ENCODE data around the gene PCGF2. TPM values are rescaled to one million over a fixed set of nuclear protein-coding genes. Genes with fewer than 3 reads are reported as not detected.

The PCGF2 gene
- total RNA-seq, 4 donors from 2014 or later = 7.7 to 50.0 (median 17.6) TPM

- Histone ChIP-seq H3K4me3 (no peak overlapping the region), H3K27me3 (no peaks in the 10 kb centered on the region), H3K4me1 (peaks cover 0 to 37% (median 28%) of the 10 kb centered on the region in 4 donors), H3K9me3 (no peaks in the 10 kb centered on the region), H3K27ac (peak overlapping the region in 3 of 4 donors; percentile 51 to 75 (median 70)), H3K36me3 (peaks cover 3 to 97% (median 15%) of the 10 kb centered on the region in 3 donors)
- TF ChIP-seq EP300 (IDR thresholded peaks at IDR 0.05) (no peak), CTCF (IDR thresholded peaks at IDR 0.05) (no peak), POLR2A (IDR thresholded peaks at IDR 0.05) (no peak)
- DNase-seq (ENCODE audit: low spot score in 2 of 2) = no peak
- WGBS, 2 donors = 77% methylated on average over 27 to 29 of the region's 29 CpGs
These were observed 28.7 kb downstream of the PCGF2 start for GRCh38 chr17:38719289-38719942.

- Histone ChIP-seq H3K27me3 (no peaks in the 10 kb centered on the region), H3K9me3 (no peaks in the 10 kb centered on the region), H3K27ac (no peak overlapping the region), H3K4me1 (peaks cover 0 to 29% (median 21%) of the 10 kb centered on the region in 4 donors), H3K4me3 (no peak overlapping the region), H3K36me3 (peaks cover 3 to 100% (median 15%) of the 10 kb centered on the region in 3 donors)
- no peak for TF ChIP-seq POLR2A (IDR thresholded peaks at IDR 0.05)
- TF ChIP-seq EP300 (IDR thresholded peaks at IDR 0.05) = no peak
- TF ChIP-seq CTCF (IDR thresholded peaks at IDR 0.05) = no peak
- WGBS, 2 donors = 82 to 91% methylated on average over 12 of the region's 12 CpGs
- DNase-seq (ENCODE audit: low spot score in 2 of 2) = no peak
These were observed 30.9 kb downstream of the PCGF2 start for GRCh38 chr17:38717139-38717745.

- no peak for DNase-seq (ENCODE audit: low spot score in 2 of 2)
- WGBS, 2 donors = 81 to 90% methylated on average over 18 of the region's 18 CpGs
These were observed 31.6 kb downstream of the PCGF2 start for GRCh38 chr17:38716368-38717005.

GRCh38 chr17:38715216-38715943 lies 32.8 kb downstream of the PCGF2 start:
- Histone ChIP-seq H3K27ac (no peak overlapping the region), H3K9me3 (no peaks in the 10 kb centered on the region), H3K27me3 (no peaks in the 10 kb centered on the region), H3K4me1 (peaks cover 0 to 13% (median 10%) of the 10 kb centered on the region in 4 donors), H3K4me3 (no peak overlapping the region), H3K36me3 (peaks cover 3 to 100% (median 15%) of the 10 kb centered on the region in 3 donors)
- TF ChIP-seq EP300 (IDR thresholded peaks at IDR 0.05) (no peak), CTCF (IDR thresholded peaks at IDR 0.05) (no peak), POLR2A (IDR thresholded peaks at IDR 0.05) (no peak)
- DNase-seq (ENCODE audit: low spot score in 2 of 2) = no peak
- 81 to 82% methylated on average over 9 of the region's 9 CpGs for WGBS, 2 donors

More at GRCh38 chr17:38716368-38717005, 31.6 kb downstream of the PCGF2 start:
- Histone ChIP-seq H3K4me3 (no peak overlapping the region), H3K27ac (no peak overlapping the region), H3K36me3 (peaks cover 3 to 100% (median 15%) of the 10 kb centered on the region in 3 donors), H3K9me3 (no peaks in the 10 kb centered on the region), H3K27me3 (no peaks in the 10 kb centered on the region), H3K4me1 (peaks cover 0 to 21% (median 14%) of the 10 kb centered on the region in 4 donors)
- no peak for TF ChIP-seq CTCF (IDR thresholded peaks at IDR 0.05)
- TF ChIP-seq POLR2A (IDR thresholded peaks at IDR 0.05) = no peak
- TF ChIP-seq EP300 (IDR thresholded peaks at IDR 0.05) = no peak
